SK-N-SH (cell line): ENCODE measurements around the gene PRADC1. TPM values are rescaled to one million over a fixed set of nuclear protein-coding genes. Genes with fewer than 3 reads are reported as not detected.

ENCODE experiments used
- CTCF ChIA-PET: fragments of 300-600, 350-600 bp; formaldehyde crosslinking; extraction: SDS; loops from one replicate; lab custom pipeline; 2021; lab: Yijun Ruan, JAX
- POLR2A ChIA-PET: fragments of 350-600 bp; sonication (Branson Sonifier 250); formaldehyde crosslinking; extraction: SDS; loops from one replicate; lab custom pipeline; 2020; ENCODE audit warnings: antibody characterized with exemption, inconsistent platforms; lab: Yijun Ruan, JAX
- DNase-seq: peaks from one replicate; pipeline ENCODE4 v3.0.0; 2012
- H2AFZ ChIP-seq: fragments of 200-600 bp; sonication (generic); 2 replicates; pipeline ENCODE4 v1.8.1; 2016; ENCODE audit warnings: antibody characterized with exemption, mild to moderate bottlenecking, low read depth
- H3F3A ChIP-seq: fragments of 200-600 bp; sonication (generic); replicated peaks from 2 replicates; pipeline ENCODE3; 2016; ENCODE audit warnings: antibody characterized with exemption, mild to moderate bottlenecking; ENCODE audit not compliant: insufficient read depth
- H3K27ac ChIP-seq, 2 experiments: fragments of 200-500 bp in 1 of 2; fragments of 200-600 bp in 1 of 2; sonication (Bioruptor generic) in 1 of 2; sonication (generic), shearing (Covaris generic) in 1 of 2; 2 replicates each; pipeline versions ENCODE4 v1.5.1 to v1.6.1; 2014 to 2016; ENCODE audit warnings: low read depth in 2 of 2, inconsistent platforms in 1 of 2, low read length in 1 of 2, mild to moderate bottlenecking in 1 of 2, mixed read lengths in 1 of 2
- H3K27me3 ChIP-seq: fragments of 200-600 bp; sonication (generic), shearing (Covaris generic); 2 replicates; pipeline ENCODE4 v1.6.1; 2016; ENCODE audit warnings: mixed run types; ENCODE audit not compliant: insufficient read depth
- H3K36me3 ChIP-seq, 2 experiments: fragments of 200-500 bp in 1 of 2; fragments of 200-600 bp in 1 of 2; sonication (Bioruptor generic) in 1 of 2; sonication (generic) in 1 of 2; replicated peaks in 1 of 2; 2 replicates each; pipeline versions ENCODE3 to v1.5.1; 2014 to 2016; ENCODE audit warnings: low read length in 1 of 2, mild to moderate bottlenecking in 1 of 2; ENCODE audit not compliant: insufficient read depth in 2 of 2, control insufficient read depth in 1 of 2
- H3K4me1 ChIP-seq, 2 experiments: fragments of 200-500 bp in 1 of 2; fragments of 200-600 bp in 1 of 2; sonication (Bioruptor generic) in 1 of 2; sonication (generic), shearing (Covaris generic) in 1 of 2; 2 replicates each; pipeline versions ENCODE4 v1.5.1 to v1.6.1; 2014 to 2016; ENCODE audit warnings: low read depth in 1 of 2, low read length in 1 of 2, mixed run types in 1 of 2; ENCODE audit not compliant: insufficient read depth in 2 of 2, control insufficient read depth in 1 of 2
- H3K4me2 ChIP-seq: fragments of 200-600 bp; sonication (generic), shearing (Covaris generic); 2 replicates; pipeline ENCODE4 v1.6.1; 2017; ENCODE audit warnings: mixed run types
- H3K4me3 ChIP-seq, 2 experiments: fragments of 200-500 bp in 1 of 2; fragments of 200-600 bp in 1 of 2; sonication (Bioruptor generic) in 1 of 2; sonication (generic), shearing (Covaris generic) in 1 of 2; 2 replicates each; pipeline versions ENCODE4 v1.5.1 to v1.8.1; 2014 to 2016; ENCODE audit warnings: low read depth in 2 of 2, inconsistent platforms in 1 of 2, low read length in 1 of 2, mild to moderate bottlenecking in 1 of 2, mixed read lengths in 1 of 2, moderate library complexity in 1 of 2
- H3K79me2 ChIP-seq: fragments of 200-600 bp; sonication (generic); 2 replicates; pipeline ENCODE4 v1.8.1; 2017; ENCODE audit warnings: mild to moderate bottlenecking; ENCODE audit not compliant: insufficient read depth
- H3K9ac ChIP-seq: fragments of 200-600 bp; sonication (generic); 2 replicates; pipeline ENCODE4 v1.6.1; 2017; ENCODE audit warnings: mixed run types
- H3K9me2 ChIP-seq: fragments of 200-600 bp; sonication (generic); 2 replicates; pipeline ENCODE4 v1.6.1; 2017; ENCODE audit warnings: mixed run types
- H3K9me3 ChIP-seq: fragments of 200-600 bp; sonication (generic); 2 replicates; pipeline ENCODE4 v1.6.1; 2017; ENCODE audit warnings: mixed run types, mild to moderate bottlenecking, moderate library complexity
- H4K20me1 ChIP-seq: fragments of 200-600 bp; sonication (generic); 2 replicates; pipeline ENCODE4 v1.6.1; 2017; ENCODE audit warnings: mild to moderate bottlenecking, mixed run types; ENCODE audit not compliant: insufficient read depth
- CTCF ChIP-seq: fragments of 200-600 bp; sonication (generic); IDR thresholded peaks from 2 replicates; pipeline ENCODE4 v1.6.1; 2017; ENCODE audit warnings: antibody characterized with exemption, mild to moderate bottlenecking, moderate library complexity
- ELF1 ChIP-seq: IDR thresholded peaks from 2 replicates; pipeline ENCODE4 v1.4.0; 2012
- GATA2 ChIP-seq: sonication (generic); formaldehyde crosslinking; IDR thresholded peaks from 2 replicates; pipeline ENCODE4 v1.5.0; 2020; ENCODE audit warnings: mild to moderate bottlenecking, missing genetic modification reagents
- NFIC ChIP-seq: IDR thresholded peaks from 2 replicates; pipeline ENCODE4 v1.4.0; 2012; ENCODE audit warnings: borderline replicate concordance
- PBX3 ChIP-seq: IDR thresholded peaks from 2 replicates; pipeline ENCODE4; 2012
- POLR2AphosphoS5 ChIP-seq: IDR thresholded peaks from 2 replicates; pipeline ENCODE4 v1.6.1; 2012; ENCODE audit warnings: low read depth, low read length
- REST ChIP-seq: IDR thresholded peaks from 2 replicates; pipeline ENCODE4 v1.6.1; 2012; ENCODE audit warnings: mild to moderate bottlenecking, low read depth, low read length, moderate library complexity
- RFX5 ChIP-seq: IDR thresholded peaks from 2 replicates; pipeline ENCODE4 v1.6.1; 2012; ENCODE audit warnings: mild to moderate bottlenecking, improper control_type of control experiment, low read length
- RXRA ChIP-seq: IDR thresholded peaks from 2 replicates; pipeline ENCODE4 v1.4.0; 2012; ENCODE audit warnings: low read depth, mild to moderate bottlenecking, borderline replicate concordance
- TAF1 ChIP-seq: IDR thresholded peaks from 2 replicates; pipeline ENCODE4 v1.6.1; 2012; ENCODE audit warnings: low read depth, mild to moderate bottlenecking, low read length, moderate library complexity, borderline replicate concordance
- TCF12 ChIP-seq: IDR thresholded peaks from 2 replicates; pipeline ENCODE4 v1.4.0; 2012
- WGBS: methylation state at CpG from one replicate; pipeline ENCODE4 v1.1.6; 2017; ENCODE audit warnings: low lambda C conversion rate; 5-methylcytosine and 5-hydroxymethylcytosine counted together
- polyA plus RNA-seq, 3 experiments: library from polyadenylated mRNA; depleted of rRNA; stranded (reverse); fragments of >200 nt; gene quantifications; 2 replicates each; pipeline ENCODE4 v1.2.3, GENCODE V29; 2012

The PRADC1 gene
- polyA plus RNA-seq, 1 of the 3 experiments (the other 2 are of a cell fraction), result 8.5 TPM

DNA sequence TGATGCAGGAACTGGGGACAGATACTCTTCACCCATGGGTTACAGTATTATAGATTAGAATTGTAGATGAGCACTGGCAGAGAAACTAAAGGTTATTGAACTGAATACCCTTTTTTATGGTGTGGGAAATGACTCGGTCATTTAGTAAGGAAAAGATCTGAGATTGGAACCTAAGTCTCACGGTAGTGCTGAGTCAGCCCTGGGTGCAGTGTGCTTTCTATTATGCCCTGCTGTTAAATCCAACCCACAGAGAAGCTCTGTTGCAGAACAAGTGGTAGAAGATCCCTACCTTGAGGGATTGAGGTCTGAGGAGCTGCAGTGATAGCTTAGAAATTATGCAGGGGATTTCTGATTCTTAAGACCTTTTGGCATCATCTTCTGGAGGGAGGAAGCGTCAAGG is 13.8 kb upstream of the PRADC1 start:
- TF ChIP-seq GATA2 (CRISPR knock-in tag), result no peak
- no peak for TF ChIP-seq POLR2AphosphoS5
- no peak for TF ChIP-seq CTCF
- no peak for TF ChIP-seq RXRA
- TF ChIP-seq REST, result no peak
- TF ChIP-seq TAF1, result no peak
- no peak for TF ChIP-seq NFIC
- TF ChIP-seq ELF1, result no peak
- no peak for TF ChIP-seq PBX3
- no peak for TF ChIP-seq TCF12
- TF ChIP-seq RFX5, result no peak
- Histone ChIP-seq H3K9me3 (no peaks in the 10 kb centered on the region), H3K4me3 (no peak overlapping the region), H3K36me3 (peaks cover 87 to 89% of the 10 kb centered on the region in 2 experiments), H3K27me3 (no peaks in the 10 kb centered on the region), H3K9me2 (no peaks in the 10 kb centered on the region), H3K9ac (no peak overlapping the region), H3K4me1 (peaks cover 0 to 23% of the 10 kb centered on the region in 2 experiments; a peak in 2 of 4 replicates), H3K27ac (no peak overlapping the region), H3K4me2 (no peak overlapping the region), H3F3A (peaks cover 6% of the 10 kb centered on the region), H3K79me2 (peaks cover 26% of the 10 kb centered on the region), H4K20me1 (peaks cover 41% of the 10 kb centered on the region), H2AFZ (no peak overlapping the region)
- ChIA-PET CTCF (interaction anchor here (1.5 to 1.8 kb wide), 3 partner anchors 12 to 70 kb away, joined by 3 to 7 read pairs (median 5); partner anchors contain the start of genes CCT7 and PRADC1), POLR2A (interaction anchor here (0.7 to 1.5 kb wide), 2 partner anchors 13 to 27 kb away, joined by 4 read pairs; partner anchors contain the start of gene CCT7)
- no peak for DNase-seq
- WGBS, result 90% methylated on average over 3 of the region's 3 CpGs
